Prostate gland (tissue), 2 donors: ENCODE data around the gene SCGB1D1.

Experiments
- POLR2A ChIP-seq: fragments of 450-650 bp; IDR thresholded peaks from one replicate; pipeline ENCODE4 v1.6.1; 2016; ENCODE audit warnings: antibody characterized with exemption, mild to moderate bottlenecking
- POLR2AphosphoS5 ChIP-seq: sonication (generic); formaldehyde crosslinking; IDR thresholded peaks from one replicate; pipeline ENCODE4 v1.6.1; 2017; ENCODE audit warnings: antibody characterized with exemption
- TF ChIP-seq, protein P1 (sequence below), 4 experiments: fragments of 200-600 bp in 2 of 4; fragments of 450-650 bp in 2 of 4; sonication (generic) in 2 of 4; IDR thresholded peaks; 1 replicate in 3 of 4; 2 replicates in 1 of 4; pipeline ENCODE4 v1.5.1; 2016 to 2019; ENCODE audit warnings: antibody characterized with exemption in 4 of 4, mild to moderate bottlenecking in 2 of 4, moderate library complexity in 2 of 4

DNA sequence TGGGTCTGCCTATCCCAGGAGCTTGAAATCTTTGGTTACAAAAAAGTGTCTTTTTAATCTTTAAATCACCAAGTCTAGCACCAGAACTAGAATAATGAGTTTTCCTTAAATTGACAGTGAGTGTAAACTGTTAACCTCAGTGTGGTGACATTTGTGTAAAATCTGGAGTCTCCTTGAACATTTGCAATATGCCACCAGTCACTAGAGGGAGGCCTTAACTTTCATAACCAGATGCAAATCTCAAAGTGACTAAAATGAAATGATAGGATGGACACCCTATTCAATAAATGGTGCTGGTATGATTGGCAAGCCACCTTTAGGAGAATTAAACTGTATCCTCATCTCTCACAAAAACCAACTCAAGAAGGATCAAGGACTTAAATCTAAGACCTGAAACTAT is 43.7 kb downstream of the SCGB1D1 start:
- TF ChIP-seq POLR2AphosphoS5: no peak
- no peak for TF ChIP-seq POLR2A
- TF ChIP-seq, protein P1, sequence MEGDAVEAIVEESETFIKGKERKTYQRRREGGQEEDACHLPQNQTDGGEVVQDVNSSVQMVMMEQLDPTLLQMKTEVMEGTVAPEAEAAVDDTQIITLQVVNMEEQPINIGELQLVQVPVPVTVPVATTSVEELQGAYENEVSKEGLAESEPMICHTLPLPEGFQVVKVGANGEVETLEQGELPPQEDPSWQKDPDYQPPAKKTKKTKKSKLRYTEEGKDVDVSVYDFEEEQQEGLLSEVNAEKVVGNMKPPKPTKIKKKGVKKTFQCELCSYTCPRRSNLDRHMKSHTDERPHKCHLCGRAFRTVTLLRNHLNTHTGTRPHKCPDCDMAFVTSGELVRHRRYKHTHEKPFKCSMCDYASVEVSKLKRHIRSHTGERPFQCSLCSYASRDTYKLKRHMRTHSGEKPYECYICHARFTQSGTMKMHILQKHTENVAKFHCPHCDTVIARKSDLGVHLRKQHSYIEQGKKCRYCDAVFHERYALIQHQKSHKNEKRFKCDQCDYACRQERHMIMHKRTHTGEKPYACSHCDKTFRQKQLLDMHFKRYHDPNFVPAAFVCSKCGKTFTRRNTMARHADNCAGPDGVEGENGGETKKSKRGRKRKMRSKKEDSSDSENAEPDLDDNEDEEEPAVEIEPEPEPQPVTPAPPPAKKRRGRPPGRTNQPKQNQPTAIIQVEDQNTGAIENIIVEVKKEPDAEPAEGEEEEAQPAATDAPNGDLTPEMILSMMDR (IDR thresholded peaks at IDR 0.05): peak in 2 of 4 experiments; percentile 20 to 37
